ENCODE data around the gene ESRRA. TPM values are rescaled to one million over a fixed set of nuclear protein-coding genes. Genes with fewer than 3 reads are reported as not detected.

Gene ESRRA
- total and polyA plus RNA-seq, 10 donors, result 24.0 to 56.5 (median 43.2) TPM

GRCh38 chr11:64360448-64360921 is 55.2 kb downstream of the ESRRA start:
- Histone ChIP-seq H3K36me3 (peaks cover 0 to 76% (median 47%) of the 10 kb centered on the region in 6 donors), H3K27ac (peak overlapping the region in 5 of 8 donors; percentile 6 to 89 (median 85)), H3K27me3 (replicated peaks in 1 of 7) (no peaks in the 10 kb centered on the region), H3K4me1 (peaks cover 32 to 70% (median 46%) of the 10 kb centered on the region in 6 donors), H3K4me3 (peak overlapping the region in 7 of 8 donors; percentile 57 to 94 (median 82)), H3K9me3 (no peaks in the 10 kb centered on the region)
- DNase-seq, result no peak
- TF ChIP-seq POLR2A (IDR thresholded peaks at IDR 0.05) (no peak), CTCF (IDR thresholded peaks at IDR 0.05 in 8 of 11, conservative IDR thresholded peaks at IDR 0.05 in 3 of 11) (no peak), POLR2AphosphoS5 (IDR thresholded peaks at IDR 0.05) (no peak)
- intact Hi-C loops (cut with DNase I; ENCODE audit: low total_unique reads), result no loop called here
- WGBS, 5 donors, result 25 to 40% (median 34%) methylated on average over 9 to 13 of the region's 13 CpGs

- Histone ChIP-seq H3K36me3 (peaks cover 0 to 76% (median 59%) of the 10 kb centered on the region in 6 donors), H3K27me3 (replicated peaks in 1 of 7) (no peaks in the 10 kb centered on the region), H3K27ac (no peak overlapping the region), H3K4me1 (peaks cover 27 to 59% (median 39%) of the 10 kb centered on the region in 6 donors), H3K9me3 (no peaks in the 10 kb centered on the region), H3K4me3 (no peak overlapping the region)
- TF ChIP-seq CTCF (IDR thresholded peaks at IDR 0.05 in 8 of 11, conservative IDR thresholded peaks at IDR 0.05 in 3 of 11) (no peak), POLR2AphosphoS5 (IDR thresholded peaks at IDR 0.05) (peak in 1 of 3 donors; percentile 14), POLR2A (IDR thresholded peaks at IDR 0.05) (no peak)
- WGBS, 5 donors, result 94 to 97% (median 95%) methylated on average over 9 to 18 of the region's 18 CpGs
- DNase-seq, result no peak
- intact Hi-C loops (cut with DNase I; ENCODE audit: low total_unique reads), result no loop called here
Observed at GRCh38 chr11:64361659-64362058, 56.3 kb downstream of the ESRRA start.

GRCh38 chr11:64362339-64362738 is 57.0 kb downstream of the ESRRA start:
- TF ChIP-seq CTCF (IDR thresholded peaks at IDR 0.05 in 8 of 11, conservative IDR thresholded peaks at IDR 0.05 in 3 of 11), result no peak
- no peak for TF ChIP-seq POLR2AphosphoS5 (IDR thresholded peaks at IDR 0.05)
- TF ChIP-seq POLR2A (IDR thresholded peaks at IDR 0.05), result no peak
- 93 to 98% (median 95%) methylated on average over 10 of the region's 10 CpGs for WGBS, 5 donors
- H3K27ac ChIP-seq, result no peak overlapping the region
- intact Hi-C loops (cut with DNase I; ENCODE audit: low total_unique reads), result no loop called here
- peaks cover 0 to 77% (median 66%) of the 10 kb centered on the region in 6 donors for H3K36me3 ChIP-seq
- H3K4me1 ChIP-seq, result peaks cover 27 to 52% (median 35%) of the 10 kb centered on the region in 6 donors
- DNase-seq, result no peak
- H3K27me3 ChIP-seq (replicated peaks in 1 of 7), result no peaks in the 10 kb centered on the region
- no peak overlapping the region for H3K4me3 ChIP-seq
- no peaks in the 10 kb centered on the region for H3K9me3 ChIP-seq

- Histone ChIP-seq H3K4me1 (peaks cover 13 to 32% (median 17%) of the 10 kb centered on the region in 6 donors), H3K36me3 (peaks cover 0 to 94% (median 86%) of the 10 kb centered on the region in 6 donors), H3K27me3 (replicated peaks in 1 of 7) (no peaks in the 10 kb centered on the region), H3K9me3 (no peaks in the 10 kb centered on the region), H3K27ac (no peak overlapping the region), H3K4me3 (no peak overlapping the region)
- intact Hi-C loops (cut with DNase I; ENCODE audit: low total_unique reads), result no loop called here
- WGBS, 5 donors, result 68 to 75% (median 72%) methylated on average over 6 of the region's 6 CpGs
- no peak for DNase-seq
- TF ChIP-seq CTCF (IDR thresholded peaks at IDR 0.05 in 8 of 11, conservative IDR thresholded peaks at IDR 0.05 in 3 of 11), result no peak
- TF ChIP-seq POLR2A (IDR thresholded peaks at IDR 0.05), result no peak
- TF ChIP-seq POLR2AphosphoS5 (IDR thresholded peaks at IDR 0.05), result no peak
Observed at GRCh38 chr11:64364435-64364834, 59.1 kb downstream of the ESRRA start.
